Gastrocnemius medialis (tissue), 4 donors: Measurements from ENCODE around the gene EEF1E1.

Experiments
- POLR2A ChIP-seq, 2 donors: fragments of 450-650 bp; IDR thresholded peaks; one replicate each; pipeline ENCODE4 v1.6.1; 2017; ENCODE audit warnings: antibody characterized with exemption in 2 of 2, mild to moderate bottlenecking in 2 of 2, moderate library complexity in 2 of 2
- TF ChIP-seq, protein P1 (sequence below), 5 experiments: fragments of 450-650 bp in 3 of 5; fragments of 200-600 bp in 2 of 5; sonication (generic) in 2 of 5; IDR thresholded peaks in 4 of 5; conservative IDR thresholded peaks in 1 of 5; 1 replicate in 4 of 5; 2 replicates in 1 of 5; pipeline ENCODE4 v1.5.1; 2016 to 2019; ENCODE audit warnings: antibody characterized with exemption in 5 of 5, mild to moderate bottlenecking in 3 of 5, moderate library complexity in 3 of 5

DNA sequence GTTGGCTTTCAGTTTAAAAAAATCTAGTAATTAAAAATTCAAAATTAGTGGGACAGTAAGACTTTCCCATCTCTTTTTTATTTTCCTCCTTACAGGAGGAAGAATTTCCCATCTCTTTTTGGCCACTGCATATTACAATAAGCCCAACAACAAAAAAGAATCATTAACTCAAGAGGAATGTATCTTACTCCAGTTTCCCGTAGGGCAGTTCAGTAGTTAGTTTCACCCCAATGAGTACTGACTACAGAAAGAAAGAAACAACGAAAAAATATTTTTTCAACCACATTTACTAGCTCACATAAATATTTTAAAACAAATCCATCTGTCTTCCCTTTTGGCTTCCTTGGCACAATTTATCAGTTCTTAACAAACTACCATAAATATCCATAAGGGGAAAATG, 23.2 kb downstream of the EEF1E1 start:
- TF ChIP-seq, protein P1, sequence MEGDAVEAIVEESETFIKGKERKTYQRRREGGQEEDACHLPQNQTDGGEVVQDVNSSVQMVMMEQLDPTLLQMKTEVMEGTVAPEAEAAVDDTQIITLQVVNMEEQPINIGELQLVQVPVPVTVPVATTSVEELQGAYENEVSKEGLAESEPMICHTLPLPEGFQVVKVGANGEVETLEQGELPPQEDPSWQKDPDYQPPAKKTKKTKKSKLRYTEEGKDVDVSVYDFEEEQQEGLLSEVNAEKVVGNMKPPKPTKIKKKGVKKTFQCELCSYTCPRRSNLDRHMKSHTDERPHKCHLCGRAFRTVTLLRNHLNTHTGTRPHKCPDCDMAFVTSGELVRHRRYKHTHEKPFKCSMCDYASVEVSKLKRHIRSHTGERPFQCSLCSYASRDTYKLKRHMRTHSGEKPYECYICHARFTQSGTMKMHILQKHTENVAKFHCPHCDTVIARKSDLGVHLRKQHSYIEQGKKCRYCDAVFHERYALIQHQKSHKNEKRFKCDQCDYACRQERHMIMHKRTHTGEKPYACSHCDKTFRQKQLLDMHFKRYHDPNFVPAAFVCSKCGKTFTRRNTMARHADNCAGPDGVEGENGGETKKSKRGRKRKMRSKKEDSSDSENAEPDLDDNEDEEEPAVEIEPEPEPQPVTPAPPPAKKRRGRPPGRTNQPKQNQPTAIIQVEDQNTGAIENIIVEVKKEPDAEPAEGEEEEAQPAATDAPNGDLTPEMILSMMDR (IDR thresholded peaks at IDR 0.05 in 4 of 5, conservative IDR thresholded peaks at IDR 0.05 in 1 of 5): no peak
- no peak for TF ChIP-seq POLR2A (IDR thresholded peaks at IDR 0.05)
